Nephron (organoid): Measurements from ENCODE around the gene SAMD11.

ENCODE experiments used
- H3K27ac Mint-ChIP-seq, 3 experiments: 2 replicates each; pipeline ENCODE4 v1.8.0; 2020; ENCODE audit warnings: mixed read lengths in 3 of 3, mild to moderate bottlenecking in 2 of 3, moderate library complexity in 1 of 3
- H3K27me3 Mint-ChIP-seq: 2 replicates; pipeline ENCODE4 v1.8.0; 2021; ENCODE audit warnings: low read depth, mild to moderate bottlenecking, moderate library complexity, mixed read lengths
- H3K36me3 Mint-ChIP-seq: 2 replicates; pipeline ENCODE4 v1.8.0; 2020; ENCODE audit warnings: low read depth, mixed read lengths
- H3K4me1 Mint-ChIP-seq: 2 replicates; pipeline ENCODE4 v1.8.0; 2020; ENCODE audit warnings: mixed read lengths
- H3K4me3 Mint-ChIP-seq, 3 experiments: 2 replicates each; pipeline ENCODE4 v1.8.0; 2020; ENCODE audit warnings: mild to moderate bottlenecking in 3 of 3, mixed read lengths in 3 of 3, moderate library complexity in 2 of 3
- H3K9me3 Mint-ChIP-seq: 2 replicates; pipeline ENCODE4 v1.8.0; 2020; ENCODE audit warnings: mixed read lengths
- CTCF ChIP-seq, 3 experiments: fragments of 200-600 bp; sonication (generic); IDR thresholded peaks; one replicate each; pipeline ENCODE4 v1.5.0; 2021; ENCODE audit warnings: antibody characterized with exemption in 3 of 3; ENCODE audit not compliant: unreplicated experiment in 3 of 3

The SAMD11 gene

DNA sequence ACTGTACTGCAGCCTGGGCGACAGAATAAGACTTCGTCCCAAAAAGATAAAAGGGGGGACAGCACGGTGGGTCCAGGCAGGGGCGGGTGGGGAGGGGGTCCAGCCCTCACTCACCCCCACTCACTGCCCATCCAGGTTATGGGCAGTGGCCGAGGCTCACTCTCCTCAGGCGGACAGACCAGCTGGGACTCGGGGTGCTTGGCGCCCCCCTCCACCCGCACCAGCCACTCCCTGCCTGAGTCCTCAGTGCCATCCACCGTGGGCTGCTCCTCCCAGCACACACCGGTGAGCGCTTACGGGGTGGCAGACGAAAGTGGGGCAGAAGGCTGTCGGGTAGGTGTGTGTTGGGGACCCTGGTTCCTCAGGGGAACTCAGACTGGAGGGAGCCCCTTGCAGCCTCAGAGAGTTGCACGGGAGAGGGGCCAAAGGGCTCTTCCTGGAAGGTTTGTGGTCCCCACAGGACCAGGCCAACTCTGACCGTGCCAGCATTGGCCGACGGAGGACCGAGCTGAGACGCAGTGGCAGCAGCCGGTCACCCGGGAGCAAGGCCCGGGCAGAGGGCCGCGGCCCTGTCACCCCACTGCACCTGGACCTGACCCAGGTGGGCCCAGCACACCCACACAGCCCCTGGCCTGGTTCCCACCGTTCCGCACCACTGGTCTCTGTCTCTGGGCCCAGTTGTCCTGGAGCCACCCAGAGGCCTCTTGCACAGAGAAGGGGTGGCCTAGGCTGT lies 49.2 kb downstream of the SAMD11 start:
- TF ChIP-seq CTCF (IDR thresholded peaks at IDR 0.05; ENCODE audit: unreplicated experiment in 3 of 3) = no peak
- Mint-ChIP-seq H3K4me1 (no peaks in the 10 kb centered on the region), H3K4me3 (no peak overlapping the region), H3K27ac (no peak overlapping the region), H3K27me3 (peaks cover 54% of the 10 kb centered on the region), H3K36me3 (no peaks in the 10 kb centered on the region), H3K9me3 (no peaks in the 10 kb centered on the region)

GRCh38 chr1:973459-974292 lies 50.0 kb downstream of the SAMD11 start:
- Mint-ChIP-seq H3K4me3 (no peak overlapping the region), H3K27ac (no peak overlapping the region), H3K9me3 (peaks cover 3% of the 10 kb centered on the region), H3K27me3 (peaks cover 51% of the 10 kb centered on the region), H3K36me3 (peaks cover 4% of the 10 kb centered on the region), H3K4me1 (no peaks in the 10 kb centered on the region)
- no peak for TF ChIP-seq CTCF (IDR thresholded peaks at IDR 0.05; ENCODE audit: unreplicated experiment in 3 of 3)

DNA sequence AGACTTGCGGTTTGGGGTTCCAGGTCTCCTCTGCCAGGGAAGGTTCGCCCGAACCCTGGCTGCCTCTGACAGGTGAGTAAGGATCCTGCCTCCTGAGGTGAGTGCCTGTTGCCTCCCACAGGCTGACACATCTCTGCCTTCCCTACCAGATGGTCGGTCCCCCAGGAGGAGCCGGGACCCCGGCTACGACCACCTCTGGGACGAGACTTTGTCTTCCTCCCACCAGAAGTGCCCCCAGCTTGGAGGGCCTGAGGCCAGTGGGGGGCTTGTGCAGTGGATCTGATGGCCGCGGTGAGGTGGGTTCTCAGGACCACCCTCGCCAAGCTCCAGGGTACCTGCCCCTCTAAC lies 50.5 kb downstream of the SAMD11 start:
- no peak for TF ChIP-seq CTCF (IDR thresholded peaks at IDR 0.05; ENCODE audit: unreplicated experiment in 3 of 3)
- Mint-ChIP-seq H3K27me3 (peaks cover 45% of the 10 kb centered on the region), H3K4me3 (no peak overlapping the region), H3K4me1 (no peaks in the 10 kb centered on the region), H3K9me3 (peaks cover 3% of the 10 kb centered on the region), H3K27ac (no peak overlapping the region), H3K36me3 (peaks cover 4% of the 10 kb centered on the region)

DNA sequence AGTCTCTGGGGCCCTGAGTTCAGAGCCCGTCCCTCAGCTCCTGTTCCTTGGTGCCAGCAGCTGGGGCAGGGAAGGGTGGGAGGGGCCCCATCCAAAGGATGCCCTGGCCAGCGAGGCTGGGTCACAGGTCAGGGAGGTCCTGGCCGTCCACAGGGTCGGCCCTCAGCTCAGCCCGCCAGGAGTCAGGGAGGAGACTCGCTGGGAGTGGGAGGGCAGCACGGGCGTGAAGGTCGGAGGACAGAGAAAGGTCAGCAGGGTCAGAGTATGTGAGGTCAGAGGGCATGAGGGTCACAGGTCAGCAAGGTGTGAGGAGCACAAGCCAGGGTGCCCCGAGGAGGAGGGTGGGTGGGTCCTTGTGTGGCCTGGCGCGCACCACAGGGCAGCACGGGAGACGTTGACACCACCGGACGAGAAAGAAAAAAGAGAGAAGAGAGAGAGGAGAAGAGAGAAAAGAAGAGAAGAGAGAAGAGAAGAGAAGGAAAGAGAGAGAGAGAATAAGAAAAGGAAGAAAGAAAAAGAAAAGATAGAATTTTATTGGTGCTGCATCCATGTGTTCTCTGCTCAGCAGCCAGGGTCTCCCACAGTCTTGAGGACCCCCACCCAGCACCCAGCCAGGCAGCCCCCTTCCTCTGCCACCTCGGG lies 51.1 kb downstream of the SAMD11 start:
- Mint-ChIP-seq H3K4me1 (no peaks in the 10 kb centered on the region), H3K27ac (no peak overlapping the region), H3K36me3 (peaks cover 4% of the 10 kb centered on the region), H3K9me3 (peaks cover 3% of the 10 kb centered on the region), H3K27me3 (peaks cover 39% of the 10 kb centered on the region), H3K4me3 (no peak overlapping the region)
- TF ChIP-seq CTCF (IDR thresholded peaks at IDR 0.05; ENCODE audit: unreplicated experiment in 3 of 3) = no peak

GRCh38 chr1:975365-975764 lies 51.6 kb downstream of the SAMD11 start:
- Mint-ChIP-seq H3K27ac (peak overlapping the region in 1 of 3 experiments; percentile 31), H3K4me1 (no peaks in the 10 kb centered on the region), H3K36me3 (peaks cover 4% of the 10 kb centered on the region), H3K4me3 (no peak overlapping the region), H3K27me3 (peaks cover 34% of the 10 kb centered on the region), H3K9me3 (peaks cover 3% of the 10 kb centered on the region)
- TF ChIP-seq CTCF (IDR thresholded peaks at IDR 0.05; ENCODE audit: unreplicated experiment in 3 of 3) = no peak
